HepG2 (cell line): Measurements from ENCODE around the gene RBM27.

Experiments
- CTCF ChIP-seq: sonication (generic); formaldehyde crosslinking; IDR thresholded peaks from 2 replicates; pipeline ENCODE4 v1.5.0; 2020; ENCODE audit warnings: mild to moderate bottlenecking, missing genetic modification reagents, moderate library complexity
- ETS1 ChIP-seq: sonication (generic); formaldehyde crosslinking; IDR thresholded peaks from 2 replicates; pipeline ENCODE4 v1.4.0; 2020; ENCODE audit warnings: missing genetic modification reagents
- GABPA ChIP-seq, 2 experiments: IDR thresholded peaks; 2 replicates each; pipeline ENCODE4 v1.6.1; 2011 to 2016; ENCODE audit warnings: low read depth in 2 of 2, low read length in 1 of 2, missing biosample characterization in 1 of 2, missing genetic modification characterization in 1 of 2
- JUNB ChIP-seq: sonication (generic); formaldehyde crosslinking; IDR thresholded peaks from 2 replicates; pipeline ENCODE4 v1.8.0; 2022; ENCODE audit warnings: missing genetic modification reagents, mild to moderate bottlenecking, borderline replicate concordance
- MAF1 ChIP-seq: sonication (generic); formaldehyde crosslinking; IDR thresholded peaks from 2 replicates; pipeline ENCODE4 v1.5.0; 2020; ENCODE audit warnings: missing genetic modification reagents, borderline replicate concordance
- MYPOP ChIP-seq: sonication (generic); formaldehyde crosslinking; IDR thresholded peaks from 2 replicates; pipeline ENCODE4 v1.8.1; 2023; ENCODE audit warnings: mild to moderate bottlenecking, moderate library complexity, missing genetic modification reagents
- NFE2L1 ChIP-seq: sonication (generic); formaldehyde crosslinking; IDR thresholded peaks from 2 replicates; pipeline ENCODE4 v1.4.0; 2020; ENCODE audit warnings: missing genetic modification reagents, mild to moderate bottlenecking, borderline replicate concordance
- POLR2AphosphoS5 ChIP-seq: IDR thresholded peaks from 2 replicates; pipeline ENCODE4 v1.6.1; 2012; ENCODE audit warnings: low read depth, low read length
- THRA ChIP-seq: sonication (generic); formaldehyde crosslinking; IDR thresholded peaks from 2 replicates; pipeline ENCODE4 v1.4.0; 2020; ENCODE audit warnings: missing genetic modification reagents, borderline replicate concordance
- ZNF17 ChIP-seq: sonication (generic); formaldehyde crosslinking; IDR thresholded peaks from 2 replicates; pipeline ENCODE4 v1.5.0; 2020; ENCODE audit warnings: mild to moderate bottlenecking, missing genetic modification reagents
- ZNF639 ChIP-seq: conservative IDR thresholded peaks from 2 replicates; pipeline ENCODE4 v1.6.1; 2018; ENCODE audit warnings: missing genetic modification reagents
- ZNF83 ChIP-seq: sonication (generic); formaldehyde crosslinking; IDR thresholded peaks from 2 replicates; pipeline ENCODE4 v1.4.0; 2020; ENCODE audit warnings: missing genetic modification reagents, mild to moderate bottlenecking, borderline replicate concordance
- TF ChIP-seq, protein P1 (sequence below): sonication (generic); formaldehyde crosslinking; IDR thresholded peaks from 2 replicates; pipeline ENCODE4 v1.4.0; 2020; ENCODE audit warnings: missing genetic modification reagents

DNA sequence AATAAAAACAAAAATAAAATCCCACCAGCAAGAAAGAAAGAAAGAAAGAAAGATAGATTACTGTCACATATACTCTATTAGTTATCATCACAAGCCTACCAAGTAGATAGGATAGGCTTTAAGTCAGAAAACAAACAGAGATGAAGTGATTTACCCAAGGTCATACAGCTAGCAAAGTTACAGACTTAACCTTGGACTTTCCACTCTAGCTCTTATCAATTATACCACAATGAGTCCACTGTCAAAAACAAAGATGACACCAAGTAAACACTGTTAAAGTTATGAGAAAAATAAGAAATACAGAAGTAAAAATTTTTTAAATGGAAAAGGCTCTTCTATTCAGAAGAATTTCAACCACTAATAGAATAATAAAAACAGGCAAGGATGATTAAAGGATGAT lies 34.3 kb upstream of the RBM27 start:
- TF ChIP-seq CTCF (CRISPR knock-in tag) (no peak), NFE2L1 (CRISPR knock-in tag) (no peak), ZNF83 (CRISPR knock-in tag) (no peak), MAF1 (no peak), JUNB (CRISPR knock-in tag) (no peak), ZNF17 (CRISPR knock-in tag) (no peak), ETS1 (no peak), ZNF639 (CRISPR knock-in tag) (no peak), MYPOP (CRISPR knock-in tag) (no peak), POLR2AphosphoS5 (no peak), THRA (no peak), GABPA (IDR thresholded peaks at IDR 0.05; ENCODE audit: low read depth, low read length) (no peak), GABPA (CRISPR knock-in tag; IDR thresholded peaks at IDR 0.05; ENCODE audit: low read depth) (no peak)
- TF ChIP-seq, protein P1, sequence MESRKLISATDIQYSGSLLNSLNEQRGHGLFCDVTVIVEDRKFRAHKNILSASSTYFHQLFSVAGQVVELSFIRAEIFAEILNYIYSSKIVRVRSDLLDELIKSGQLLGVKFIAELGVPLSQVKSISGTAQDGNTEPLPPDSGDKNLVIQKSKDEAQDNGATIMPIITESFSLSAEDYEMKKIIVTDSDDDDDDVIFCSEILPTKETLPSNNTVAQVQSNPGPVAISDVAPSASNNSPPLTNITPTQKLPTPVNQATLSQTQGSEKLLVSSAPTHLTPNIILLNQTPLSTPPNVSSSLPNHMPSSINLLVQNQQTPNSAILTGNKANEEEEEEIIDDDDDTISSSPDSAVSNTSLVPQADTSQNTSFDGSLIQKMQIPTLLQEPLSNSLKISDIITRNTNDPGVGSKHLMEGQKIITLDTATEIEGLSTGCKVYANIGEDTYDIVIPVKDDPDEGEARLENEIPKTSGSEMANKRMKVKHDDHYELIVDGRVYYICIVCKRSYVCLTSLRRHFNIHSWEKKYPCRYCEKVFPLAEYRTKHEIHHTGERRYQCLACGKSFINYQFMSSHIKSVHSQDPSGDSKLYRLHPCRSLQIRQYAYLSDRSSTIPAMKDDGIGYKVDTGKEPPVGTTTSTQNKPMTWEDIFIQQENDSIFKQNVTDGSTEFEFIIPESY (CRISPR knock-in tag), result no peak
